Activated naive CD8-positive, alpha-beta T cell treated with anti-CD3 and anti-CD28 coated beads, Interleukin-2, amount 50 U/mL, for 24 hours (primary cell): ENCODE results near the gene ALDH3A2.
"Not testable (repeated sequence)": the region's sequence is repeated elsewhere in the genome, so short reads cannot be mapped to it uniquely, and the experiment has no call there.

Experiments
- ATAC-seq: fragments of 150-1000 bp; cut with Tn5 transposase; one replicate; pipeline ENCODE4 v1.10.0; 2021
- DNase-seq: peaks from one replicate; pipeline ENCODE4 v3.0.0; 2021
- H3K27ac Mint-ChIP-seq: one replicate; pipeline ENCODE4 v1.8.0; 2021; ENCODE audit warnings: mild to moderate bottlenecking, mixed read lengths
- H3K27me3 Mint-ChIP-seq: one replicate; pipeline ENCODE4 v1.8.0; 2021; ENCODE audit warnings: mixed read lengths
- H3K36me3 Mint-ChIP-seq: one replicate; pipeline ENCODE4 v1.8.0; 2021; ENCODE audit warnings: low read depth, mixed read lengths
- H3K4me1 Mint-ChIP-seq: one replicate; pipeline ENCODE4 v1.8.0; 2021; ENCODE audit warnings: mixed read lengths
- H3K4me3 Mint-ChIP-seq: one replicate; pipeline ENCODE4 v1.8.0; 2021; ENCODE audit warnings: mild to moderate bottlenecking, moderate library complexity, mixed read lengths
- H3K9me3 Mint-ChIP-seq: one replicate; pipeline ENCODE4 v1.8.0; 2021; ENCODE audit warnings: mixed read lengths

ALDH3A2 gene

DNA sequence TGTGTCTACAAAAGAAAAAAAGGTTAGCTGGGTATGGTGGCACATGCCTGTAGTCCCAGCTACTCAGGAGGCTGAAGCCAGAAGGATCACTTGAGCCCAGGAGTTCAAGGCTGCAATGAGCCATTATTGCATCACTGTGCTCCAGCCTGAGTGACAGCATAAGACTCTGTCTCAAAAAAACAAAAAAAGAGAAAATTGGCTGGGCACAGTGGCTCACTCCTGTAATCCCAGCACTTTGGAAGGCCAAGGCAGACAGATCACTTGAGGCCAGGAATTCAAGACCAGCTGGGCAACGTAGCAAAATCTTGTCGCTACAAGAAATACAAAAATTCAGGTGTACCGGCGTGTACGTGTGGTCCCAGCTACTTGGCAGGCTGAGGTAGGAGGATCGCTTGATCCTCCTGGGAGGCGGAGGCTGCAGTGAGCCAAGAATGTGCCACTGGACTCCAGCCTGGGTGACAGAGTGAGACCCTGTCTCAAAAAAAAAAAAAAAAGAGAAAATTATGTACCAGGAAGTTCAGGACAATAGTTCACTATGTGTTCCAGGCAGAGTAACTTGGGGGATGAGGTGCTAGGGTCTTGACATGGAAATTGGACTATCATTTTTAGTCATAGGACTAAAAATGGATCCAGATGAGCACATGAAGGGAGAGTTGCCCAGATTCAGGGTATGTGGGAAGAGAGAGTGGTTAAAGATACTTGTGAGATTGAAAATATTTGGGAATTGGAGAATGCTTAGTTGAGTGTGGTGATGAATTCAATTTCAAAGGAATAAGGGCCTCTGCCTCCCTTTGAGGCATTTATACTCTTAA is 11.0 kb downstream of the ALDH3A2 start:
- H3K4me1 Mint-ChIP-seq: no peaks in the 10 kb centered on the region
- H3K27me3 Mint-ChIP-seq: no peaks in the 10 kb centered on the region
- DNase-seq: no peak
- peaks cover 7% of the 10 kb centered on the region for H3K36me3 Mint-ChIP-seq
- no peaks in the 10 kb centered on the region for H3K9me3 Mint-ChIP-seq
- no peak overlapping the region for H3K27ac Mint-ChIP-seq
- no peak overlapping the region for H3K4me3 Mint-ChIP-seq
- no peak for ATAC-seq

DNA sequence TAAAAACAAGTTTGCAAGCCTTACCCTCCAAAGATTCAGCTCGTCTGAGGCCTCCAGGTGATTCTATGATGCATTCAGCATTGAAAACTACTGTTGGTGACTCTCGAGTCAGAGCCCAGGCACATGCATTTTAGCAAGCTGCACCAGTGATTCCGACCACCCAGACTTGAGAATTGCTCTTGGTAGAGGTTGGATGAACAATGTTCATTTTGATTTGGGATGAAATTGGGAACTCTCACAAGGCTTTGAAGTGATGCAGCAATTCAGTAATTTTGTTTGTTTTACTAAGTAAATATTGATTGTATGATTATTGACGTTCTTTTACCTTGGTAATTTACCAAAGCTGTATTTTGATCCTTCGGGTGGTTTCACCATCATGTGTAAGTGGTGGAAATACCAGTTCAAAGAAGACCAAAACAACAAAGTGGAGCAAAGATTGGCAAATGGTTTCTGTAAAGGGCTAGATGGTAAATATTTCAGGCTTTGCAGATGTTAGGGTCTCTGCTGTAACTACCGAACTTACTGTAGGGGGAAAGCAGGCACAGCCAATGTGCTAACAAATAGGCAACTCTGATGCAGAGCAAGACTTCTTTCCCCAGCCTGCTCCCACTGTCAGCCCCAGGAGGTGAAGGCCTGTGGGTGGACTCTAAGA is 11.8 kb downstream of the ALDH3A2 start:
- Mint-ChIP-seq H3K36me3 (peaks cover 9% of the 10 kb centered on the region), H3K9me3 (no peaks in the 10 kb centered on the region)
- DNase-seq: no peak

GRCh38 chr17:19661121-19661520 is 12.6 kb downstream of the ALDH3A2 start:
- Mint-ChIP-seq H3K27ac (no peak overlapping the region), H3K36me3 (peaks cover 9% of the 10 kb centered on the region), H3K4me1 (no peaks in the 10 kb centered on the region), H3K9me3 (no peaks in the 10 kb centered on the region), H3K27me3 (no peaks in the 10 kb centered on the region), H3K4me3 (no peak overlapping the region)
- ATAC-seq: no peak
- no peak for DNase-seq

More for the DNA sequence above, 11.8 kb downstream of the ALDH3A2 start:
- no peaks in the 10 kb centered on the region for H3K4me1 Mint-ChIP-seq
- H3K4me3 Mint-ChIP-seq: no peak overlapping the region
- no peaks in the 10 kb centered on the region for H3K27me3 Mint-ChIP-seq
- no peak overlapping the region for H3K27ac Mint-ChIP-seq
- no peak for ATAC-seq

- H3K4me3 Mint-ChIP-seq: no peak overlapping the region
- DNase-seq (no peak), ATAC-seq (no peak)
- H3K27me3 Mint-ChIP-seq: no peaks in the 10 kb centered on the region
- H3K36me3 Mint-ChIP-seq: peaks cover 9% of the 10 kb centered on the region
- no peak overlapping the region for H3K27ac Mint-ChIP-seq
- H3K9me3 Mint-ChIP-seq: no peaks in the 10 kb centered on the region
- H3K4me1 Mint-ChIP-seq: no peaks in the 10 kb centered on the region
Measured at GRCh38 chr17:19663097-19663496, 14.5 kb downstream of the ALDH3A2 start.

GRCh38 chr17:19664136-19664820 is 15.7 kb downstream of the ALDH3A2 start:
- Mint-ChIP-seq H3K4me1 (no peaks in the 10 kb centered on the region), H3K27ac (no peak overlapping the region), H3K27me3 (no peaks in the 10 kb centered on the region), H3K9me3 (no peaks in the 10 kb centered on the region), H3K4me3 (no peak overlapping the region), H3K36me3 (peaks cover 9% of the 10 kb centered on the region)
- no peak for ATAC-seq
- no peak for DNase-seq

DNA sequence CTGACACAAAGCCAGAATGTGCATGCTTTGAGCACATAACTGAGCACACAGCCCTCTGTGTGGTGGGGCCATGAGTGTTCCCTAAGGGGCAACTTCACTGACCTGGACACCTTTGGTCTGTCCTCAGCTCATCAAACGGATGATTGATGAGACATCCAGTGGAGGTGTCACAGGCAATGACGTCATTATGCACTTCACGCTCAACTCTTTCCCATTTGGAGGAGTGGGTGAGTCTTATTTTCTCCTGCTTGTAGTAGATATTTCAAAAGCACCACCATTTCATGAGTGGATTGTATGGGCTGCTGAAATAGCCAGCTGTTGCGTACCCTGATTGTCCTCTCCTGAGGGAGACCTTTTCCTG is 16.2 kb downstream of the ALDH3A2 start:
- H3K27me3 Mint-ChIP-seq: no peaks in the 10 kb centered on the region
- ATAC-seq: no peak
- no peaks in the 10 kb centered on the region for H3K9me3 Mint-ChIP-seq
- no peak for DNase-seq
- no peak overlapping the region for H3K4me3 Mint-ChIP-seq
- peaks cover 8% of the 10 kb centered on the region for H3K36me3 Mint-ChIP-seq
- H3K27ac Mint-ChIP-seq: no peak overlapping the region
- H3K4me1 Mint-ChIP-seq: no peaks in the 10 kb centered on the region

GRCh38 chr17:19669680-19670079 is 21.1 kb downstream of the ALDH3A2 start:
- not testable (repeated sequence) for H3K4me1 Mint-ChIP-seq, H3K9me3 Mint-ChIP-seq, H3K36me3 Mint-ChIP-seq, H3K27me3 Mint-ChIP-seq, H3K4me3 Mint-ChIP-seq, ATAC-seq, H3K27ac Mint-ChIP-seq, DNase-seq

- ATAC-seq (no peak), DNase-seq (no peak)
- Mint-ChIP-seq H3K4me1 (no peaks in the 10 kb centered on the region), H3K4me3 (no peak overlapping the region), H3K36me3 (peaks cover 1% of the 10 kb centered on the region), H3K27me3 (no peaks in the 10 kb centered on the region), H3K9me3 (no peaks in the 10 kb centered on the region), H3K27ac (no peak overlapping the region)
Measured at GRCh38 chr17:19670908-19671307, 22.4 kb downstream of the ALDH3A2 start.

DNA sequence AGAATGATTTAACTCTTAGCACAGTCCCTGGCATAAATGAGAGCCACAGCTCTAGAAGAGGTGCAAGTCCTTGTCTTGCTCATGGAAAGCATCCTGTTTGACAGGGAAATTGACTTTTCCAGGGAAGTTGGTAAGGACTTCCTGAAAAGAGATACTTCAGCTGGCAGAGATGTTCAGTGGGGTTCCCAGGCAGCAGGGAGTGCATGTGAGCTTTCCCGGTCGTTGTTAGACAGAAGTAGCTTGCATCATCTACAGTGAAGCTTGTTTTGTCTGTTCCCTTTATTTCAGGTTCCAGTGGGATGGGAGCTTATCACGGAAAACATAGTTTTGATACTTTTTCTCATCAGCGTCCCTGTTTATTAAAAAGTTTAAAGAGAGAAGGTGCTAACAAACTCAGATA is 22.9 kb downstream of the ALDH3A2 start:
- H3K4me1 Mint-ChIP-seq: no peaks in the 10 kb centered on the region
- H3K4me3 Mint-ChIP-seq: no peak overlapping the region
- H3K36me3 Mint-ChIP-seq: peaks cover 1% of the 10 kb centered on the region
- no peak overlapping the region for H3K27ac Mint-ChIP-seq
- H3K27me3 Mint-ChIP-seq: no peaks in the 10 kb centered on the region
- H3K9me3 Mint-ChIP-seq: no peaks in the 10 kb centered on the region
- no peak for ATAC-seq
- no peak for DNase-seq

GRCh38 chr17:19672009-19672750 is 23.6 kb downstream of the ALDH3A2 start:
- H3K9me3 Mint-ChIP-seq: no peaks in the 10 kb centered on the region
- no peaks in the 10 kb centered on the region for H3K4me1 Mint-ChIP-seq
- H3K36me3 Mint-ChIP-seq: peaks cover 1% of the 10 kb centered on the region
- no peak overlapping the region for H3K27ac Mint-ChIP-seq
- DNase-seq: no peak
- no peak for ATAC-seq
- H3K27me3 Mint-ChIP-seq: no peaks in the 10 kb centered on the region
- no peak overlapping the region for H3K4me3 Mint-ChIP-seq

- DNase-seq (no peak), ATAC-seq (no peak)
- no peak overlapping the region for H3K4me3 Mint-ChIP-seq
- no peaks in the 10 kb centered on the region for H3K4me1 Mint-ChIP-seq
- no peaks in the 10 kb centered on the region for H3K27me3 Mint-ChIP-seq
- H3K27ac Mint-ChIP-seq: no peak overlapping the region
- peaks cover 1% of the 10 kb centered on the region for H3K36me3 Mint-ChIP-seq
- no peaks in the 10 kb centered on the region for H3K9me3 Mint-ChIP-seq
Measured at GRCh38 chr17:19673623-19674022, 25.1 kb downstream of the ALDH3A2 start.

GRCh38 chr17:19676896-19677295 is 28.3 kb downstream of the ALDH3A2 start:
- peaks cover 1% of the 10 kb centered on the region for H3K36me3 Mint-ChIP-seq
- no peak for DNase-seq
- no peaks in the 10 kb centered on the region for H3K4me1 Mint-ChIP-seq
- ATAC-seq: no peak
- H3K27me3 Mint-ChIP-seq: no peaks in the 10 kb centered on the region
- no peak overlapping the region for H3K4me3 Mint-ChIP-seq
- no peaks in the 10 kb centered on the region for H3K9me3 Mint-ChIP-seq
- no peak overlapping the region for H3K27ac Mint-ChIP-seq

GRCh38 chr17:19677736-19678379 is 29.3 kb downstream of the ALDH3A2 start:
- DNase-seq: no peak
- Mint-ChIP-seq H3K4me1 (no peaks in the 10 kb centered on the region), H3K9me3 (no peaks in the 10 kb centered on the region), H3K36me3 (peaks cover 1% of the 10 kb centered on the region), H3K4me3 (no peak overlapping the region), H3K27ac (no peak overlapping the region), H3K27me3 (no peaks in the 10 kb centered on the region)
- ATAC-seq: no peak
